H1 (cell line): ENCODE measurements around the gene SCARB1. TPM values are rescaled to one million over a fixed set of nuclear protein-coding genes. Genes with fewer than 3 reads are reported as not detected.
A peak's percentile ranks its signal among the peaks of the same experiment; 100 is the strongest.

Source experiments
- CTCF ChIA-PET: fragments of 300-600 bp; sonication (Branson Sonifier 250); formaldehyde crosslinking; loops from one replicate; lab custom pipeline; 2021; ENCODE audit not compliant: partially characterized antibody; lab: Charles Lee
- POLR2A ChIA-PET: fragments of 300-600 bp; sonication (Branson Sonifier 250); formaldehyde crosslinking; loops from one replicate; lab custom pipeline; 2021; ENCODE audit warnings: inconsistent platforms; ENCODE audit not compliant: partially characterized antibody; lab: Charles Lee
- DNase-seq, 2 experiments: peaks; one replicate each; pipeline versions ENCODE4 v3.0.0 to v3.0.0-alpha.2; 2010 to 2022; ENCODE audit warnings: low spot score in 2 of 2, low read depth in 1 of 2, mixed read lengths in 1 of 2
- FAIRE-seq: peaks from 2 replicates; lab custom pipeline; 2011; peaks lifted over from hg19 to GRCh38; lab: Jason Lieb, UNC
- H2AFZ ChIP-seq: 2 replicates; pipeline ENCODE4 v1.8.1; 2012; ENCODE audit warnings: low read length, inconsistent platforms
- H2AK5ac ChIP-seq: 2 replicates; pipeline ENCODE4 v1.6.1; 2013; ENCODE audit warnings: low read depth, low read length
- H2BK120ac ChIP-seq: replicated peaks from 2 replicates; pipeline ENCODE3; 2013; ENCODE audit warnings: low read depth, low read length, inconsistent platforms
- H2BK12ac ChIP-seq: 2 replicates; pipeline ENCODE4 v1.6.1; 2013; ENCODE audit warnings: low read depth, low read length
- H2BK15ac ChIP-seq: 2 replicates; pipeline ENCODE4 v1.6.1; 2013; ENCODE audit warnings: low read length
- H2BK20ac ChIP-seq: 2 replicates; pipeline ENCODE4 v1.6.1; 2013; ENCODE audit warnings: low read length
- H2BK5ac ChIP-seq: 2 replicates; pipeline ENCODE4 v1.6.1; 2013; ENCODE audit warnings: low read depth, low read length
- H3K14ac ChIP-seq: 2 replicates; pipeline ENCODE4 v1.6.1; 2013; ENCODE audit warnings: inconsistent platforms; ENCODE audit not compliant: insufficient read length
- H3K18ac ChIP-seq: 2 replicates; pipeline ENCODE4 v1.6.1; 2013; ENCODE audit warnings: low read length; ENCODE audit errors: extremely low read depth
- H3K23ac ChIP-seq: 2 replicates; pipeline ENCODE4 v1.6.1; 2013; ENCODE audit warnings: inconsistent platforms; ENCODE audit not compliant: insufficient read length
- H3K23me2 ChIP-seq: 2 replicates; pipeline ENCODE4 v1.6.1; 2013; ENCODE audit warnings: low read depth, low read length
- H3K27ac ChIP-seq: 2 replicates; pipeline ENCODE4 v1.6.1; 2011; ENCODE audit warnings: low read depth, low read length, inconsistent platforms
- H3K27me3 ChIP-seq, 4 experiments: replicated peaks in 1 of 4; 1 replicate in 1 of 4; 2 replicates in 3 of 4; pipeline versions ENCODE4 v1.6.1 to v1.8.1; 2011 to 2013; ENCODE audit warnings: low read length in 3 of 4, mild to moderate bottlenecking in 3 of 4, inconsistent platforms in 2 of 4, mixed read lengths in 2 of 4, moderate library complexity in 1 of 4; ENCODE audit not compliant: control insufficient read depth in 3 of 4, insufficient read depth in 3 of 4; ENCODE audit errors: extremely low read depth in 1 of 4
- H3K36me3 ChIP-seq, 4 experiments: 2 replicates each; pipeline versions ENCODE4 v1.6.1 to v1.8.1; 2011 to 2013; ENCODE audit warnings: mild to moderate bottlenecking in 4 of 4, low read length in 3 of 4, moderate library complexity in 2 of 4, control low read depth in 1 of 4, inconsistent platforms in 1 of 4; ENCODE audit not compliant: insufficient read depth in 4 of 4, control insufficient read depth in 2 of 4
- H3K4ac ChIP-seq: replicated peaks from 2 replicates; pipeline ENCODE3; 2013; ENCODE audit warnings: low read length, low read depth, mixed read lengths, inconsistent platforms; ENCODE audit not compliant: insufficient read length
- H3K4me1 ChIP-seq, 4 experiments: replicated peaks in 1 of 4; 1 replicate in 1 of 4; 2 replicates in 3 of 4; pipeline versions ENCODE4 v1.6.1 to v1.8.1; 2011 to 2013; ENCODE audit warnings: low read length in 3 of 4, inconsistent platforms in 2 of 4, mixed read lengths in 1 of 4; ENCODE audit not compliant: insufficient read depth in 4 of 4, control insufficient read depth in 3 of 4
- H3K4me2 ChIP-seq, 2 experiments: 2 replicates each; pipeline versions ENCODE4 v1.6.1 to v1.8.1; 2011 to 2013; ENCODE audit warnings: low read depth in 2 of 2, low read length in 2 of 2, control low read depth in 1 of 2, inconsistent platforms in 1 of 2, mild to moderate bottlenecking in 1 of 2; ENCODE audit not compliant: insufficient read depth in 1 of 2
- H3K4me3 ChIP-seq, 4 experiments: fragments of 200-600, 300-600 bp in 1 of 4; sonication (generic), shearing (Covaris generic), sonication (Bioruptor Twin) in 1 of 4; 2 replicates each; pipeline versions ENCODE4 v1.5.1 to v1.8.1; 2011 to 2016; ENCODE audit warnings: low read length in 4 of 4, low read depth in 3 of 4, control low read depth in 2 of 4, inconsistent platforms in 2 of 4, mild to moderate bottlenecking in 2 of 4, mixed read lengths in 1 of 4, moderate library complexity in 1 of 4; ENCODE audit not compliant: insufficient read depth in 2 of 4; ENCODE audit errors: extremely low read depth in 1 of 4
- H3K56ac ChIP-seq: replicated peaks from 2 replicates; pipeline ENCODE3; 2013; ENCODE audit warnings: low read depth, mild to moderate bottlenecking, mixed read lengths, low read length, inconsistent platforms; ENCODE audit not compliant: insufficient read length
- H3K79me1 ChIP-seq: 2 replicates; pipeline ENCODE4 v1.6.1; 2013; ENCODE audit warnings: low read depth, low read length, control low read depth
- H3K79me2 ChIP-seq, 2 experiments: 2 replicates each; pipeline versions ENCODE4 v1.6.1 to v1.8.1; 2012 to 2013; ENCODE audit warnings: low read length in 2 of 2, mild to moderate bottlenecking in 2 of 2, inconsistent platforms in 1 of 2; ENCODE audit not compliant: insufficient read depth in 2 of 2, control insufficient read depth in 1 of 2
- H3K9ac ChIP-seq, 4 experiments: replicated peaks in 1 of 4; 1 replicate in 1 of 4; 2 replicates in 3 of 4; pipeline versions ENCODE4 v1.6.1 to v1.8.1; 2011 to 2013; ENCODE audit warnings: low read depth in 3 of 4, low read length in 3 of 4, control low read depth in 2 of 4, mild to moderate bottlenecking in 2 of 4, moderate library complexity in 2 of 4, inconsistent platforms in 1 of 4; ENCODE audit errors: extremely low read depth in 1 of 4
- H3K9me3 ChIP-seq, 2 experiments: 2 replicates each; pipeline versions ENCODE4 v1.6.1 to v1.8.1; 2012 to 2013; ENCODE audit warnings: mild to moderate bottlenecking in 2 of 2, moderate library complexity in 2 of 2, control low read depth in 1 of 2, inconsistent platforms in 1 of 2, low read depth in 1 of 2, low read length in 1 of 2, mixed read lengths in 1 of 2; ENCODE audit not compliant: insufficient read depth in 2 of 2
- H4K20me1 ChIP-seq, 2 experiments: replicated peaks in 1 of 2; 2 replicates each; pipeline versions ENCODE3 to v1.8.1; 2011 to 2013; ENCODE audit warnings: inconsistent platforms in 2 of 2, low read length in 2 of 2, mild to moderate bottlenecking in 1 of 2; ENCODE audit not compliant: insufficient read depth in 2 of 2, control insufficient read depth in 1 of 2
- H4K5ac ChIP-seq: 2 replicates; pipeline ENCODE4 v1.6.1; 2013; ENCODE audit warnings: low read length, low read depth, mixed read lengths, inconsistent platforms; ENCODE audit not compliant: insufficient read length
- H4K8ac ChIP-seq: 2 replicates; pipeline ENCODE4 v1.8.0; 2013; ENCODE audit warnings: mild to moderate bottlenecking, moderate library complexity, low read length, inconsistent platforms; ENCODE audit not compliant: insufficient read depth; ENCODE audit errors: extremely low read depth
- H4K91ac ChIP-seq: replicated peaks from 2 replicates; pipeline ENCODE3; 2013; ENCODE audit warnings: low read length, mixed read lengths, inconsistent platforms; ENCODE audit not compliant: insufficient read length
- BACH1 ChIP-seq: IDR thresholded peaks from 2 replicates; pipeline ENCODE4 v1.6.1; 2012; ENCODE audit warnings: low read length, improper control_type of control experiment
- CBX5 ChIP-seq: fragments of 300-800, 300-1000 bp; sonication (generic); IDR thresholded peaks from 2 replicates; pipeline ENCODE4 v1.7.1; 2016; ENCODE audit warnings: antibody characterized with exemption, low read length, low read depth
- EGR1 ChIP-seq: IDR thresholded peaks from 2 replicates; pipeline ENCODE4 v1.6.1; 2011; ENCODE audit warnings: low read depth, low read length, borderline replicate concordance
- NANOG ChIP-seq: IDR thresholded peaks from 2 replicates; pipeline ENCODE4 v1.6.1; 2011; ENCODE audit warnings: low read length, low read depth, mild to moderate bottlenecking, inconsistent platforms; ENCODE audit not compliant: insufficient read depth, poor library complexity, severe bottlenecking
- PHF8 ChIP-seq: fragments of 200-600 bp; sonication (generic); conservative IDR thresholded peaks from 2 replicates; pipeline ENCODE4 v1.7.1; 2012; ENCODE audit warnings: low read depth, mild to moderate bottlenecking, inconsistent platforms, low read length, moderate library complexity
- POU5F1 ChIP-seq: IDR thresholded peaks from 2 replicates; pipeline ENCODE4 v1.6.1; 2011; ENCODE audit warnings: low read depth, mild to moderate bottlenecking, low read length, moderate library complexity
- RXRA ChIP-seq: IDR thresholded peaks from 2 replicates; pipeline ENCODE4 v1.6.1; 2011; ENCODE audit warnings: low read depth, mild to moderate bottlenecking, low read length, moderate library complexity; ENCODE audit not compliant: insufficient read depth
- SIN3A ChIP-seq, 2 experiments: IDR thresholded peaks in 1 of 2; conservative IDR thresholded peaks in 1 of 2; 2 replicates each; pipeline ENCODE4 v1.6.1; 2011 to 2012; ENCODE audit warnings: low read length in 2 of 2, improper control_type of control experiment in 1 of 2, low read depth in 1 of 2, mild to moderate bottlenecking in 1 of 2
- TAF7 ChIP-seq: optimal IDR thresholded peaks from 2 replicates; pipeline ENCODE3; 2011; ENCODE audit warnings: low read depth, mild to moderate bottlenecking, inconsistent platforms, low read length, moderate library complexity, borderline replicate concordance
- ZNF274 ChIP-seq: IDR thresholded peaks from 2 replicates; pipeline ENCODE4 v1.7.0; 2012; ENCODE audit warnings: low read length, borderline replicate concordance; ENCODE audit errors: extremely low read depth
- WGBS, 2 experiments: shearing (Covaris generic) in 1 of 2; methylation state at CpG; one replicate each; pipeline versions ENCODE4 v1.1.6 to v1.1.7; 2013 to 2015; ENCODE audit warnings: low lambda C conversion rate in 2 of 2, mixed read lengths in 2 of 2, inconsistent platforms in 1 of 2, low coverage in 1 of 2, missing lambda C conversion rate in 1 of 2; ENCODE audit not compliant: insufficient replicate concordance in 2 of 2, insufficient coverage in 1 of 2, insufficient read length in 1 of 2; ENCODE audit errors: extremely low coverage in 1 of 2, missing lambda C conversion rate in 1 of 2; 5-methylcytosine and 5-hydroxymethylcytosine counted together
- polyA plus RNA-seq, 7 experiments: library from polyadenylated mRNA; depleted of rRNA in 3 of 7; stranded (reverse) in 5 of 7; unstranded in 2 of 7; fragments of >200 nt in 5 of 7; fragments of 200-250 nt in 2 of 7; gene quantifications; 1 replicate in 5 of 7; 2 replicates in 1 of 7; 4 replicates in 1 of 7; pipeline versions ENCODE4 v1.2.1 to v1.2.3, GENCODE V29; 2011 to 2013; ENCODE audit warnings: missing spikeins in 2 of 7, mixed read lengths in 2 of 7
- total RNA-seq: library from RNA; stranded (reverse); fragmentation: NEBNext Ultra II Directional; extraction: Animal tissue kit (Norgen Biotek cat#: 25700); gene quantifications from 2 replicates; pipeline ENCODE4 v1.2.1, GENCODE V29; 2021

Gene SCARB1
- total and polyA plus RNA-seq, 2 of the 8 experiments (the other 6 are each of a cell fraction or from before 2014, with no cell fraction given) = 45.3 to 57.1 TPM

DNA sequence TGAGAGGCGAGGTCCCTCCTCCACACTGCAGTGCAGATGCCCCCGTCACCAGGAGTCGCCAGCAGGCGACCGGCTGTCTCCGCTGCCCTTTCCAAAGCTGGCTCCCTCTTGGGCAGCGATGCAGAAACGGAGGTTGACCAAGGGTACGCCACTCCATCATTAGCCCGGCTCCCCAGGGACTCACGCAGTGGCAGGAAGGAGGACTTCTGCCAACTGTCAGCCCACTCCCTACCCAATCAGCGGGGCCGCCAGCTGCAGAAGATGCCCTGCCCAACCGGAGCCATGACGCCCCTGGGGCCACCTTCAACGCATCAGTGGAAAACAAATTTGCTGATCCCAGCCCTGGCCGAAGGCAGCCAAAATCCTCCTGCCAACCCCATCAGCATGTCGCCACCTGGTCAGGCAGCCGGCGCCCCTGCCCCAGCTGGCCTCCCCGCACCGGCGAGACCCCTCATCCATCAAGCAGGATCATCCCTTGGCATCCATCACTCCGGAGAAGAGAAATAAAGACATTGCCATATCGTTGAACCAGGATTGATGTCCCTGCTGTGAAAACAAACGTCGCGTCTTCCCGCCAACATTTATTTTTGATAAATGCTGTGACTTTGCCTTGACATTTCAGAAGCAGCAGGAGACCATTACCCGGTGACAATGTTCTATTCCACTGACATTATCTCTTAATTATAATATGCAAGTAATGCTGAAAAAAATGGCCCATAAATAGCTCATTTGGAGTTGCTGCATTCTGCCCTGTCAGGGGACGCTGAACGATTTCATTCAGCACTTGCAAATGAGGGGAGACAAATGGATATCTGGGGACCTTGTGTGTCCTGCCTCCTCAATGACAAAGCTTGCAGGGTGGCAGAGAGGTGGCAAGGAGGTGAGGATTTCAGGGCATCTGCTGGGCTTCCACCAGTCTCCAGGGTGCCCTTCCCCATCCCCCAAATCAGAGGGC, 105.1 kb downstream of the SCARB1 start:
- Histone ChIP-seq H3K4me1 (peaks cover 0 to 16% (median 7%) of the 10 kb centered on the region in 4 experiments; a peak in 6 of 7 replicates), H3K4ac (no peak overlapping the region), H3K4me3 (no peak overlapping the region), H3K9ac (no peak overlapping the region), H3K79me1 (no peaks in the 10 kb centered on the region; the same call in 1 of the 2 replicates), H3K56ac (no peak overlapping the region), H3K27ac (no peak overlapping the region), H3K4me2 (no peak overlapping the region), H3K79me2 (no peaks in the 10 kb centered on the region), H4K8ac (no peak overlapping the region), H4K20me1 (no peaks in the 10 kb centered on the region), H2BK12ac (no peak overlapping the region), H3K23ac (no peak overlapping the region), H2BK120ac (no peak overlapping the region), H3K14ac (no peak overlapping the region), H2AK5ac (no peak overlapping the region), H4K91ac (no peak overlapping the region), H2BK5ac (no peak overlapping the region), H2AFZ (no peak overlapping the region), H2BK15ac (no peak overlapping the region), H3K9me3 (peaks cover 3 to 5% of the 10 kb centered on the region in 2 experiments; a peak in 2 of 4 replicates), H3K18ac (0 out of 2 replicates have a peak overlapping the region, but pooled peaks have one; percentile 16), H3K23me2 (no peaks in the 10 kb centered on the region), H3K36me3 (no peaks in the 10 kb centered on the region), H3K27me3 (no peaks in the 10 kb centered on the region; a peak in 1 of 7 replicates), H2BK20ac (no peak overlapping the region), H4K5ac (no peak overlapping the region)
- ChIA-PET CTCF (interaction anchor here (0.6 to 10.9 kb wide), 9 partner anchors 6 to 722 kb away, joined by 3 to 146 read pairs (median 3); no protein-coding TSS in a partner anchor), POLR2A (no interaction called here)
- WGBS, 2 experiments = 83% methylated on average over 29 of the region's 32 CpGs; no CpG with 5 or more reads in 1 of the 2 experiments
- no peak for FAIRE-seq
- no peak for DNase-seq
- TF ChIP-seq POU5F1 = no peak
- TF ChIP-seq TAF7 = no peak
- TF ChIP-seq SIN3A (conservative IDR thresholded peaks at IDR 0.05 in 1 of 2, IDR thresholded peaks at IDR 0.05 in 1 of 2; ENCODE audit: low read depth in 1 of 2, low read length in 2 of 2) = no peak
- no peak for TF ChIP-seq ZNF274
- TF ChIP-seq PHF8 = no peak
- no peak for TF ChIP-seq RXRA
- no peak for TF ChIP-seq NANOG
- no peak for TF ChIP-seq BACH1
- TF ChIP-seq EGR1 = no peak
- TF ChIP-seq CBX5 = no peak
